NT2/D1 (cell line): ENCODE data around the gene LRP6.
"Not testable (repeated sequence)": the region's sequence is repeated elsewhere in the genome, so short reads cannot be mapped to it uniquely, and the experiment has no call there.

Experiments
- DNase-seq: peaks from one replicate; pipeline ENCODE4 v3.0.0-alpha.2; 2011; ENCODE audit warnings: low read depth, low spot score
- H3K27me3 ChIP-seq: 2 replicates; pipeline ENCODE4 v1.6.0; 2011; ENCODE audit warnings: mild to moderate bottlenecking; ENCODE audit not compliant: insufficient read length, insufficient read depth
- H3K36me3 ChIP-seq: 2 replicates; pipeline ENCODE4 v1.6.1; 2011; ENCODE audit warnings: mild to moderate bottlenecking, low read length, mixed read lengths; ENCODE audit not compliant: insufficient read depth, insufficient read length
- H3K4me1 ChIP-seq: 2 replicates; pipeline ENCODE4 v1.5.1; 2011; ENCODE audit not compliant: insufficient read depth, insufficient read length
- H3K4me3 ChIP-seq: 2 replicates; pipeline ENCODE4 v1.5.1; 2011; ENCODE audit warnings: low read depth; ENCODE audit not compliant: insufficient read length
- H3K9ac ChIP-seq: 2 replicates; pipeline ENCODE4 v1.6.0; 2011; ENCODE audit warnings: low read depth; ENCODE audit not compliant: insufficient read length
- H3K9me3 ChIP-seq: 2 replicates; pipeline ENCODE4 v1.5.1; 2011; ENCODE audit warnings: mild to moderate bottlenecking, low read length; ENCODE audit not compliant: insufficient read depth
- SUZ12 ChIP-seq: IDR thresholded peaks from 2 replicates; pipeline ENCODE4 v1.6.1; 2011; ENCODE audit not compliant: insufficient read length, insufficient read depth; ENCODE audit errors: extremely low read depth
- YY1 ChIP-seq: IDR thresholded peaks from 2 replicates; pipeline ENCODE4 v1.6.1; 2011; ENCODE audit not compliant: insufficient read length, insufficient read depth
- ZNF274 ChIP-seq: IDR thresholded peaks from 2 replicates; pipeline ENCODE4 v1.6.1; 2011; ENCODE audit warnings: mild to moderate bottlenecking, low read depth, low read length

LRP6 gene

DNA sequence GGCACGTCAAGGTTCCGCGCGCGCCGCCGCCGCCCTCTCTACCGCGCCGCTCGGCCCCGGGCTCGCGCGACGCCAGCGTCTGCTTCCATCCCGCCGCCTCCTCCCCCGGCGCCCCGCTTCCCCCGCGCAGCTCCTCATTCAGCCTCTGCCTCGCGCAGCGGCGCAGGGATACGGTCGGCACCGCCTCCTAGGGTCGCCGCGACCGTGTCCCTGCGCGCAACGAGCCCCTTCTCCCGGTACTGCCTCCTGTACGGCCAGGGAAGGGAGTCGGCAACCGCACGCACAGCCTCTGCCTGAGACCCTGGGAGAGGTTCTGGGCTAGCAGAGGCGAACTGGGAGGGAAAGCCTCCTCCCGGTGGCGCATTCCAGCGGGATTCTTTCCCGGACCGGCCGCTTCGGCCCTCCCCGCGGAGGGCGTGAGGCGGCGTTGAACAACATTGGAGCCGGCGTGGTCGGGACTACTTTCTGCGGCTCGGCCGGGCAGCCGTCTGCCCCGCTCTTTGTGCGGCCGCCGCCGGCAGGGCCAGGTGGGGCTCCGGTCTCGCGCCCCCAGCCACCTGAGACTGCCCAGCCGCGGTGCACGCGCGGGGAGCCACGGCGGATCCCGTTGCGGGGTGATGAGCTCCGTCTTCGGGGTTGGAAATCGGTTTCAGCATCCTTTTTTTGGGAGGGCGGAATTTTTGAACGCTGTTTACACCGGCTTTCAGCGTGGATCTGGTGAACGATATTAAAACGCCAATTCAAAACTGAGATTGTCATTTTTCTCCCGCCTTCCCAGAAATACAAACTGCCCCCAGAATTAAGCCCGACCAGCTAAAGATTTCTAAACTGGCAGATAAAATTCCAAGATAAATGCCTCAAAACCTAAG, at the start of gene LRP6:
LRP6 (minus strand) TSS at position 172 of the 869 bp plus-strand sequence. CDS start 309 bp downstream, outside the sequence.
- Histone ChIP-seq H3K9ac (peak within 1 kb of the TSS; percentile 98), H3K9me3 (no peaks in the 10 kb centered on the region), H3K4me3 (peak within 1 kb of the TSS; percentile 97), H3K4me1 (peaks cover 3% of the 10 kb centered on the region), H3K27me3 (no peaks in the 10 kb centered on the region), H3K36me3 (peaks cover 7% of the 10 kb centered on the region)
- TF ChIP-seq ZNF274, result no peak
- TF ChIP-seq SUZ12, result no peak
- peak; percentile 24 for TF ChIP-seq YY1
- DNase-seq, result peak; percentile 99

DNA sequence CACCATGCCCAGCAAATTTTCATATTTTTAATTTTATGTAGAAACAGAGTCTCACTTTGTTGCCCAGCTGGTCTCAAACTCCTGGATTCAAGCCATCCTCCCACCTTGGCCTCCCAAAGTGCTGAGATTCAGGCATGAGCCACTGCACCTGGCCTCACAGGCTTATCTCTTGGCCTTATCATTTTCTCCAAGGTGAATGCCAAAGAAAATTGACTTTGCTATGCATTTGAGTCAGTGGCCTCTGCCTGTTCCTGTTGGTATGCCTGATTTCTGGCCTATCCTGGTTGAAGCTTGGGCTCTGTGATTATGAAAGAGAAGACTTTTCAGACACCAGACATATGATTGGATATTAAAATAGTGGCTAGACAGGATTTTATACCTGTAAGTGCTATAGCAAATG, 49.0 kb upstream of the LRP6 start:
- TF ChIP-seq YY1 (no peak), SUZ12 (no peak), ZNF274 (no peak)
- Histone ChIP-seq H3K27me3 (no peaks in the 10 kb centered on the region), H3K9ac (no peak overlapping the region), H3K36me3 (no peaks in the 10 kb centered on the region), H3K4me1 (peaks cover 8% of the 10 kb centered on the region), H3K4me3 (no peak overlapping the region), H3K9me3 (no peaks in the 10 kb centered on the region)
- DNase-seq, result no peak

DNA sequence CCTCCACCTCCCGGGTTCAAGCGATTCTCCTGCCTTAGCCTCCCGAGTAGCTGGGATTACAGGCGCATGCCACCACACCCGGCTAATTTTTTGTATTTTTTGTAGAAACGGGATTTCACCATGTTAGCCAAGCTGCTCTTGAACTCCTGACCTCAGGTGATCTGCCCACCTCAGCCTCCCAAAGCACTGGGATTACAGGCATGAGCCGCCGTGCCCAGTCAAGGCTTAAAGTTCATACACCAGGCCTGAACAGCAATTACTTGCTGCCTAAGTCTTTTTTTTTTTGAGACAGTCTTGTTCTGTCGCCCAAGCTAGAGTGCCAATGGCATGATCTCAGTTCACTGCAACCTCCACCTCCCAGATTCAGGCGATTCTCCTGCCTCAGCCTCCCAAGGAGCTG, 43.9 kb upstream of the LRP6 start:
- not testable (repeated sequence) for DNase-seq, H3K9ac ChIP-seq, H3K4me1 ChIP-seq, H3K9me3 ChIP-seq, H3K27me3 ChIP-seq, H3K36me3 ChIP-seq, H3K4me3 ChIP-seq

DNA sequence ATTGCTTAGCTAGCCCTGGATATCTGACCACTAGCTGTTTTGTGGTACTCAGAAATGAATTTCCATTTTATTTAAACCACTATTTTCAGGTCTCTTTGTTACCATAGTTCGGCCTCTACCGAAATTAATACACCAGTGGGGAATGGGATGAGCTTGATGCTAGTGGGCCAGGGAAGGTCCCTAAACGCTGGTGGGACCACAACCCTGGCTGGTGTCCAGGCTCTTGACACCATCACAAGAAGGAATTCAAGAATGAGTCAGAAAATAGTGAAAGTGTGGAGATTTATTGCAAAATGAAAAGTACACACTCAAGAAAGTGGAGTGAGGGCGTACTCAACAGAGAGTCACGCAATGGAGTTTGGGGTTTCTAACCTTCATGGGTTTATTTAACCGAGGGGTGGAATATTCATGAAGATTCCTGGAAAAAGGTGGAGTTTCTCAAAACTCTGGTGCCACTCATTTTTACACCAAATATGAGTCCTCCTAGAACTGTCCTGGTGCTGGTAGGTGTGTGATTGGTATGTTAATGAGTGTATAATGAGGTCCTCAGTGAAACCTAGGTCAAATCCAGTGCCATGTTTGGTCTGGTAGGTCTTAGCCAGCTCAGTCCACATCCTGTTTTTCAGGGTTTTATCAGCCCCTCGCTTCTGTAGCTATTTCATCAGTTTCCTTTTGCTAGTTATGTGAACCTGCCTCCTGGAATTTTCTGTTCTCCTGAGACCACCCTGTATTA, 38.9 kb upstream of the LRP6 start:
- Histone ChIP-seq H3K4me1 (no peaks in the 10 kb centered on the region), H3K27me3 (no peaks in the 10 kb centered on the region), H3K9ac (no peak overlapping the region), H3K4me3 (no peak overlapping the region), H3K9me3 (peaks cover 6% of the 10 kb centered on the region; the same call in 1 of the 2 replicates), H3K36me3 (no peaks in the 10 kb centered on the region)
- DNase-seq, result no peak
- TF ChIP-seq SUZ12, result no peak
- TF ChIP-seq YY1, result no peak
- TF ChIP-seq ZNF274, result no peak

DNA sequence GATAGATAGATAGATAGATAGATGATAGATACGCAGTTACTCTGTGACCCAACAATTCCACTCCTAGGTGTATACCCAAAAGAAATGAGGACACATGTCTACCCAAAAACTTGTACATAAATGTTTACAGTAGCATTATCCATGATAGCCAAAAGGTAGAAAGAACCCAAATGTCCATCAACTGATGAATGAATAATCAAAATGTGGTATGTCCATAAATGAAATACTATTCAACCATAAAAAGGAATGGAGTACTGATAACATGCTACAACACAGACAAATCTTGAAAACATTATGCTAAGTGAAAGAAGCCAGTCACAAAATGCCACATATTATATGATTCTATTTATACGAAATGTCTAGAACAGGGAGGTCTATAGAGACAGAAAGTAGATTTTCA, 36.1 kb upstream of the LRP6 start:
- no peak for DNase-seq
- H3K27me3 ChIP-seq, result no peaks in the 10 kb centered on the region
- TF ChIP-seq YY1 (no peak), SUZ12 (no peak), ZNF274 (no peak)
- H3K9me3 ChIP-seq, result peaks cover 6% of the 10 kb centered on the region; the same call in 1 of the 2 replicates
- no peak overlapping the region for H3K9ac ChIP-seq
- H3K36me3 ChIP-seq, result no peaks in the 10 kb centered on the region
- no peak overlapping the region for H3K4me3 ChIP-seq
- H3K4me1 ChIP-seq, result no peaks in the 10 kb centered on the region

DNA sequence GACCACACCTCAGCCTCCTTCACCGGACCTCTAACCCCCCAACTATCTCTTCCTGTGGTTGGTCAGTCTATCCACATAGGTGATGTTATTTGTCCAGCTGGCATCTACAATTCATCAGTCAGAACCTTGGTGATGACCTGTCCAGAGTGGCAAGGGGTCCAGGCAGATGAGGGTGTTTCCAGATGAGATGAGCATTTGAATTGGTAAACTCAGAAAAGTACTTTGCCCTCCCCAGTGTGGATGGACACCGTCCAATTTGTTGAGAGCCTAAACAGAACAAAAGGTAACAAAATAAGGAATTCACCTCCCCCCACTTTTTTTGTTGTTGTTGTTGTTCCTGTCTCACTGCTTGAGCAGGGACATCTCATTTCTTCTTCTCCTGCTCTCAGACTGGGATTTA, 34.3 kb upstream of the LRP6 start:
- Histone ChIP-seq H3K4me3 (no peak overlapping the region), H3K4me1 (no peaks in the 10 kb centered on the region), H3K9me3 (peaks cover 6% of the 10 kb centered on the region; the same call in 1 of the 2 replicates), H3K27me3 (no peaks in the 10 kb centered on the region), H3K36me3 (no peaks in the 10 kb centered on the region), H3K9ac (no peak overlapping the region)
- no peak for TF ChIP-seq SUZ12
- no peak for TF ChIP-seq ZNF274
- no peak for TF ChIP-seq YY1
- no peak for DNase-seq

DNA sequence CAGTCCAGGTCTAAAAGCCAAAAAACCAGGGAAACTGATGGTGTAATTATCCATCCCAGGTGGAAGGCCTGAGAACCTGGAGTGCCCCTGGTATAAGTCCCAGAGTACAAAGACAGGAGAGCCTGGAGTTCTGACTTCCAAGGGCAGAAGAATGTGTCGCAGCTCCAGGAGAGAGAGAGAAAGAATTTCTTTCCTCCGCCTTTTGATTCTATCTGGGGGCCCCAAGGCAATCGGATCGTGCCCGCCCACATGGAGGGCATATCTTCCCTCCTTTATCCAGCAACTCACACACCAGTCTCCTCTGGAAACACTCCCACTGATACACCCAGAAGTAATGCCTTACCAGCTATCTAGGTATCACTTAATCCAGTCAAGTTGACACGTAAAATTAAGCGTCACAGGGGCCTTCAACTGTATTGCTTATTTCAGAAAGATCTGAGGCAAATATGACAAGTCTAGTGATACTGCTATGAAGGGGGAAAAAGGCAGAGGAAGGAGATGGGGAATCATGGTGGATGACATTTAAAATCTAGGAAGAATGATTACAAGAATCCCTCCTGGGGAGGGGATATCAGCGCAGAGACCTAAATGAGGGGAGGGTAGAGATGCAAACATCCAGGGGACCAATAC, 30.5 kb upstream of the LRP6 start:
- peaks cover 6% of the 10 kb centered on the region for H3K4me1 ChIP-seq
- H3K36me3 ChIP-seq, result no peaks in the 10 kb centered on the region
- H3K4me3 ChIP-seq, result no peak overlapping the region
- H3K9ac ChIP-seq, result no peak overlapping the region
- DNase-seq, result no peak
- no peaks in the 10 kb centered on the region for H3K9me3 ChIP-seq
- TF ChIP-seq SUZ12 (no peak), ZNF274 (no peak), YY1 (no peak)
- H3K27me3 ChIP-seq, result no peaks in the 10 kb centered on the region
